Gastroesophageal sphincter (tissue), 3 donors: ENCODE measurements around the gene HFE.

ENCODE experiments used
- CTCF ChIP-seq, 4 experiments: fragments of 200-600 bp in 2 of 4; fragments of 450-650 bp in 2 of 4; sonication (generic) in 1 of 4; IDR thresholded peaks; one replicate each; pipeline ENCODE4 v1.5.1; 2017 to 2019; ENCODE audit warnings: antibody characterized with exemption in 4 of 4, mild to moderate bottlenecking in 2 of 4, moderate library complexity in 2 of 4
- EP300 ChIP-seq: sonication (generic); formaldehyde crosslinking; IDR thresholded peaks from one replicate; pipeline ENCODE4 v1.6.1; 2017; ENCODE audit warnings: antibody characterized with exemption, mild to moderate bottlenecking
- POLR2A ChIP-seq, 2 donors: fragments of 450-650 bp; IDR thresholded peaks; one replicate each; pipeline ENCODE4 v1.6.1; 2017; ENCODE audit warnings: antibody characterized with exemption in 2 of 2, mild to moderate bottlenecking in 2 of 2, moderate library complexity in 1 of 2
- POLR2AphosphoS5 ChIP-seq: sonication (generic); formaldehyde crosslinking; IDR thresholded peaks from one replicate; pipeline ENCODE4 v1.6.1; 2017; ENCODE audit warnings: antibody characterized with exemption

- TF ChIP-seq CTCF (IDR thresholded peaks at IDR 0.05) (no peak), POLR2A (IDR thresholded peaks at IDR 0.05) (no peak), EP300 (no peak), POLR2AphosphoS5 (no peak)
These were observed 18.0 kb downstream of the HFE start for GRCh38 chr6:26105109-26105730.
